AG10803 (cell line): ENCODE results near the gene DYNLL1.
"Not testable (repeated sequence)": the region's sequence is repeated elsewhere in the genome, so short reads cannot be mapped to it uniquely, and the experiment has no call there.

Source experiments
- DNase-seq: peaks from one replicate; pipeline ENCODE4 v3.0.0; 2010; ENCODE audit warnings: low read depth
- H3K4me3 ChIP-seq: 2 replicates; pipeline ENCODE4 v1.5.1; 2011; ENCODE audit warnings: mild to moderate bottlenecking, low read length, control low read depth
- TF ChIP-seq, protein P1 (sequence below): conservative IDR thresholded peaks from 2 replicates; pipeline ENCODE4 v1.5.1; 2011; ENCODE audit warnings: mild to moderate bottlenecking, low read length, control low read depth, inconsistent platforms

DYNLL1 gene

DNA sequence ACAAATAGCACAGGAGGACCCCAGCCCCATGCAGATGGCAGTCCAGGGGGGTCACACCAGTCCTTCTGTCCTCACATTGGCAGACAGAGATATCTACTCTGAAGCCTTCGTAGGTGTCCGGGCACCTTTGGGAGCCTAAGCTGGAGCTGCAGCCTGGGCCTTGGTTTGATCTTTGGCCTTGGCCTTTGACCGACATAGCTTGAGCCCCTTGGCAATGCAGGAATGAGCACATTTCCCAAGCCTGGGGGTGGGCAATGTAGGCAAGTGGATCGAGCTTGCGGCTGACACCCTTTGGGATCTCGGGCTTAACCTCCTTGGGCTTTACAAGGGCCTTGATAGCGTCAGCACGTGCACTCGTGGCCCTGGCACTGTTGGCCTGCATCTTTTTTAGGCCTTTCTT, 26.7 kb downstream of the DYNLL1 start:
- TF ChIP-seq, protein P1, sequence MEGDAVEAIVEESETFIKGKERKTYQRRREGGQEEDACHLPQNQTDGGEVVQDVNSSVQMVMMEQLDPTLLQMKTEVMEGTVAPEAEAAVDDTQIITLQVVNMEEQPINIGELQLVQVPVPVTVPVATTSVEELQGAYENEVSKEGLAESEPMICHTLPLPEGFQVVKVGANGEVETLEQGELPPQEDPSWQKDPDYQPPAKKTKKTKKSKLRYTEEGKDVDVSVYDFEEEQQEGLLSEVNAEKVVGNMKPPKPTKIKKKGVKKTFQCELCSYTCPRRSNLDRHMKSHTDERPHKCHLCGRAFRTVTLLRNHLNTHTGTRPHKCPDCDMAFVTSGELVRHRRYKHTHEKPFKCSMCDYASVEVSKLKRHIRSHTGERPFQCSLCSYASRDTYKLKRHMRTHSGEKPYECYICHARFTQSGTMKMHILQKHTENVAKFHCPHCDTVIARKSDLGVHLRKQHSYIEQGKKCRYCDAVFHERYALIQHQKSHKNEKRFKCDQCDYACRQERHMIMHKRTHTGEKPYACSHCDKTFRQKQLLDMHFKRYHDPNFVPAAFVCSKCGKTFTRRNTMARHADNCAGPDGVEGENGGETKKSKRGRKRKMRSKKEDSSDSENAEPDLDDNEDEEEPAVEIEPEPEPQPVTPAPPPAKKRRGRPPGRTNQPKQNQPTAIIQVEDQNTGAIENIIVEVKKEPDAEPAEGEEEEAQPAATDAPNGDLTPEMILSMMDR: no peak
- no peak overlapping the region for H3K4me3 ChIP-seq
- DNase-seq: no peak

DNA sequence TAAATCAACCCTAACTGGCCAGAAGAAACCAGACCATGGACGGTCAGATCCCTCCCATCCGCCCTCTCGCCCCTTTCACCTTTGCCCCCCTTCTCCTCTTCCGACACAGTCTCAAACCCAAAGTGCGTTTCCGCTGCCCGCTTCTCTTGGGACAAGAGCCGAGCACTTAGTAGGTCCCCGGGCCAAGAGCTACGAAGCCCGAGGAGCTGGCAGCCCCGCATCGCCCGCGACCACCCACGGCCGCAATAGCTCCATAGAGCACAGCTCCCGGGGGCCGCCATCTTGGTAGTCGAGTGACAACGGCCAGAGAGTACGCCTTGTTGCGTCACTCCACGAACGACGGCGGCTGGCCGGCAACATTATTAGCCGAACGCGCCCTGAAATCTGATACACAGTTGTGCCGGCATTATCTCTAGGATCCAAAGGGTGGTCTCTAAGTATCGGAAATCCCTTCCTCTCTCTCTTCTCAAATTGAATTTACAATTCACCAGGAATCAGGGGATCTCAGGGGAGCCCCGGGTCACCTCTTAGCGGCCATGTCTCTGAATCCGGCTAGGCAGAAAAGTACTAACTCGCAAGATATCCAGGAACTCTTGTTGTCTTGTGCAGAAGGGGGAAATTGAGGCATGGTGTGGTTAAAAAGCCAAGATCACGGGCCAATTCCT, 33.1 kb downstream of the DYNLL1 start, which contains the start of gene COQ5:
COQ5 (minus strand) TSS at position 298 of the 665 bp plus-strand sequence; CDS start at position 281, 17 bp downstream.
- TF ChIP-seq, protein P1: no peak
- DNase-seq: peak; percentile 74
- H3K4me3 ChIP-seq: peak within 1 kb of the TSS; percentile 91

- peak overlapping the region; percentile 91 for H3K4me3 ChIP-seq
- DNase-seq: peak; percentile 49
- TF ChIP-seq, protein P1: peak; percentile 42
These were observed 33.9 kb downstream of the DYNLL1 start for GRCh38 chr12:120529641-120530417.

DNA sequence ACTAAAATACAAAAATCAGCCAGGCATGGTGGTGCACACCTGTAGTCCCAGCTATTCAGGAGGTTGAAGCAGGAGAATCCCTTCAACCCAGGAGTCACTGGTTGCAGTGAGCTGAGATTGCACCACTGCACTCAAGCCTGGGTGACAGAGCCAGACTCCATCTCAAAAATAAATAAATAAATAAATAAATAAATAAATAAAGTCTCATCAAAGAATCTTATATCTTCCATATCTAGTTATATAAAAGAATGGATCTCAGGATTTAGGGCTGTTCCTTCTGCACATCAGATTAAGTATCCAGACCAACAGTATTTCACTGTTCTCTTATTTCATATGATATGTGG, 34.5 kb downstream of the DYNLL1 start:
- DNase-seq: not testable (repeated sequence)
- peak overlapping the region; percentile 91 for H3K4me3 ChIP-seq

- no peak overlapping the region for H3K4me3 ChIP-seq
- DNase-seq: no peak
- TF ChIP-seq, protein P1: no peak
These were observed 36.9 kb downstream of the DYNLL1 start for GRCh38 chr12:120532701-120533238.

DNA sequence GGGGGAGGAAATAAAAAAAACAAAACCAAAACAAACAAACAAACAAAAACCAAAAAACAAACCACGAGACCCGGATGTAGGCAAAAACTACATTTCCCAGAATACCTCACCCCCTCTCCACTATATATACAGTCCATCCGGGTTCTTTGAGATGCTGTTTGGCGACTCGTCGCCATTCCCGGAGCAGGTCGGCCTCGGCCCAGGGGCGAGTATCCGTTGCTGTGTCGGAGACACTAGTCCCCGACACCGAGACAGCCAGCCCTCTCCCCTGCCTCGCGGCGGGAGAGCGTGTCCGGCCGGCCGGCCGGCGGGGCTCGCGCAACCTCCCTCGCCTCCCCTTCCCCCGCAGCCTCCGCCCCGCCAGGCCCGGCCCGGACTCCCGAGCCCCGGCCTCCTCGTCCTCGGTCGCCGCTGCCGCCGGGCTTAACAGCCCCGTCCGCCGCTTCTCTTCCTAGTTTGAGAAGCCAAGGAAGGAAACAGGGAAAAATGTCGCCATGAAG, 38.3 kb downstream of the DYNLL1 start, which contains the start of gene RNF10:
RNF10 (plus strand) TSS at position 154 of the 500 bp plus-strand sequence. CDS start 456 bp downstream, outside the sequence.
- peak; percentile 86 for DNase-seq
- H3K4me3 ChIP-seq: peak within 1 kb of the TSS; percentile 95
- TF ChIP-seq, protein P1: no peak
